Mesothelial cell of epicardium (in vitro differentiated cells): ENCODE measurements around the gene CXCR4. TPM values are rescaled to one million over a fixed set of nuclear protein-coding genes. Genes with fewer than 3 reads are reported as not detected.

ENCODE experiments used
- DNase-seq, 2 experiments: peaks; one replicate each; pipeline ENCODE4 v3.0.0; 2021; ENCODE audit warnings: low spot score in 2 of 2; ENCODE audit not compliant: unreplicated experiment in 2 of 2
- H3K27ac Mint-ChIP-seq: 2 replicates; pipeline ENCODE4 v1.8.0; 2021; ENCODE audit warnings: mixed read lengths
- H3K27me3 Mint-ChIP-seq: 2 replicates; pipeline ENCODE4 v1.8.0; 2021; ENCODE audit warnings: low read depth, mixed read lengths
- H3K36me3 Mint-ChIP-seq: 2 replicates; pipeline ENCODE4 v1.8.0; 2021; ENCODE audit warnings: mixed read lengths
- H3K4me1 Mint-ChIP-seq: 2 replicates; pipeline ENCODE4 v1.8.0; 2021; ENCODE audit warnings: mixed read lengths
- H3K4me3 Mint-ChIP-seq: 2 replicates; pipeline ENCODE4 v1.8.0; 2021; ENCODE audit warnings: mild to moderate bottlenecking, moderate library complexity, mixed read lengths
- H3K9me3 Mint-ChIP-seq: 2 replicates; pipeline ENCODE4 v1.8.0; 2021; ENCODE audit warnings: mixed read lengths
- total RNA-seq: library from RNA; stranded (reverse); gene quantifications from 3 replicates; pipeline ENCODE4 v1.2.1, GENCODE V29; 2021
- TF ChIP-seq, protein P1 (sequence below): fragments of 200-600 bp; sonication (generic); IDR thresholded peaks from one replicate; pipeline ENCODE4 v1.5.0; 2021; ENCODE audit warnings: antibody characterized with exemption; ENCODE audit not compliant: unreplicated experiment

The CXCR4 gene
- total RNA-seq = 1.5 to 2.1 TPM (median 1.8 TPM) in 3 replicates

- H3K4me1 Mint-ChIP-seq = peaks cover 25% of the 10 kb centered on the region
- DNase-seq = peak; percentile 50 to 69
- peak within 1 kb of the TSS; percentile 79 for H3K4me3 Mint-ChIP-seq
- no peaks in the 10 kb centered on the region for H3K9me3 Mint-ChIP-seq
- peaks cover 99% of the 10 kb centered on the region for H3K27me3 Mint-ChIP-seq
- TF ChIP-seq, protein P1, sequence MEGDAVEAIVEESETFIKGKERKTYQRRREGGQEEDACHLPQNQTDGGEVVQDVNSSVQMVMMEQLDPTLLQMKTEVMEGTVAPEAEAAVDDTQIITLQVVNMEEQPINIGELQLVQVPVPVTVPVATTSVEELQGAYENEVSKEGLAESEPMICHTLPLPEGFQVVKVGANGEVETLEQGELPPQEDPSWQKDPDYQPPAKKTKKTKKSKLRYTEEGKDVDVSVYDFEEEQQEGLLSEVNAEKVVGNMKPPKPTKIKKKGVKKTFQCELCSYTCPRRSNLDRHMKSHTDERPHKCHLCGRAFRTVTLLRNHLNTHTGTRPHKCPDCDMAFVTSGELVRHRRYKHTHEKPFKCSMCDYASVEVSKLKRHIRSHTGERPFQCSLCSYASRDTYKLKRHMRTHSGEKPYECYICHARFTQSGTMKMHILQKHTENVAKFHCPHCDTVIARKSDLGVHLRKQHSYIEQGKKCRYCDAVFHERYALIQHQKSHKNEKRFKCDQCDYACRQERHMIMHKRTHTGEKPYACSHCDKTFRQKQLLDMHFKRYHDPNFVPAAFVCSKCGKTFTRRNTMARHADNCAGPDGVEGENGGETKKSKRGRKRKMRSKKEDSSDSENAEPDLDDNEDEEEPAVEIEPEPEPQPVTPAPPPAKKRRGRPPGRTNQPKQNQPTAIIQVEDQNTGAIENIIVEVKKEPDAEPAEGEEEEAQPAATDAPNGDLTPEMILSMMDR = no peak
- no peaks in the 10 kb centered on the region for H3K36me3 Mint-ChIP-seq
- no peak within 1 kb of the TSS for H3K27ac Mint-ChIP-seq
Measured at GRCh38 chr2:136117909-136118818, at the start of gene CXCR4. TSS of gene CXCR4 (minus strand) at chr2:136118149. CDS start at chr2:136118060, 89 bp downstream.

- H3K4me1 Mint-ChIP-seq = peaks cover 13% of the 10 kb centered on the region
- H3K36me3 Mint-ChIP-seq = no peaks in the 10 kb centered on the region
- peaks cover 4% of the 10 kb centered on the region for H3K9me3 Mint-ChIP-seq
- TF ChIP-seq, protein P1 = no peak
- H3K27me3 Mint-ChIP-seq = no peaks in the 10 kb centered on the region
- no peak for DNase-seq
- no peak overlapping the region for H3K27ac Mint-ChIP-seq
- H3K4me3 Mint-ChIP-seq = no peak overlapping the region
Measured at GRCh38 chr2:136164280-136164776, 46.4 kb upstream of the CXCR4 start.

- Mint-ChIP-seq H3K4me3 (no peak overlapping the region), H3K27me3 (no peaks in the 10 kb centered on the region), H3K4me1 (no peaks in the 10 kb centered on the region), H3K9me3 (peaks cover 4% of the 10 kb centered on the region), H3K27ac (no peak overlapping the region), H3K36me3 (no peaks in the 10 kb centered on the region)
- DNase-seq = no peak
- TF ChIP-seq, protein P1 = no peak
Measured at GRCh38 chr2:136162438-136162837, 44.5 kb upstream of the CXCR4 start.

GRCh38 chr2:136156411-136156810 is 38.5 kb upstream of the CXCR4 start:
- no peaks in the 10 kb centered on the region for H3K9me3 Mint-ChIP-seq
- no peak overlapping the region for H3K4me3 Mint-ChIP-seq
- no peak overlapping the region for H3K27ac Mint-ChIP-seq
- DNase-seq = no peak
- no peaks in the 10 kb centered on the region for H3K4me1 Mint-ChIP-seq
- TF ChIP-seq, protein P1 = no peak
- H3K27me3 Mint-ChIP-seq = peaks cover 15% of the 10 kb centered on the region
- no peaks in the 10 kb centered on the region for H3K36me3 Mint-ChIP-seq

GRCh38 chr2:136154384-136154783 is 36.4 kb upstream of the CXCR4 start:
- DNase-seq = no peak
- Mint-ChIP-seq H3K36me3 (no peaks in the 10 kb centered on the region), H3K4me1 (no peaks in the 10 kb centered on the region), H3K27ac (no peak overlapping the region), H3K27me3 (peaks cover 28% of the 10 kb centered on the region), H3K4me3 (no peak overlapping the region), H3K9me3 (no peaks in the 10 kb centered on the region)
- TF ChIP-seq, protein P1 = no peak
